HG03575 (cell line): Measurements from ENCODE around the gene MTHFD1.

Experiments
- ATAC-seq: cut with Tn5 transposase; IDR thresholded peaks from one replicate; pipeline ENCODE4 v1.9.1; 2021; ENCODE audit not compliant: unreplicated experiment, insufficient number of reproducible peaks, low FRiP score; ENCODE audit errors: extremely low read depth

The MTHFD1 gene

DNA sequence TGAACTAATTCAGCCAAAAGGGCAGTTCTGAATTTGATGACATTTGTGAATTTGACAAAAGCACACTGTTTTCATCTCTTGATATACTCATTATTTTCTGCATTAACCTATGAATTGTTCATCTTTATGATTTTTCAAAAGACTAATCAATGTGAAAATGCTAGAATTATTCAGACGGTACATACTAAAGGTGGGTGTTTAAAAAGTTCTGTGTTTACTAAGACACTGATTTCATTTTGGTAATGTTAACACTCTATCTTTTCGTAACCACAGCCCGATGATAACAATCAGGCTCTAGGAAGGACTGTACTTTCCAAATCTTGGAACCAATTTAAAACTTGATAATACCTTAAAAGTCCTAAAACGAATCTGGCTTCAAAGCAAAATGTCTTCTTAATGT, 86.5 kb downstream of the MTHFD1 start:
- no peak for ATAC-seq

DNA sequence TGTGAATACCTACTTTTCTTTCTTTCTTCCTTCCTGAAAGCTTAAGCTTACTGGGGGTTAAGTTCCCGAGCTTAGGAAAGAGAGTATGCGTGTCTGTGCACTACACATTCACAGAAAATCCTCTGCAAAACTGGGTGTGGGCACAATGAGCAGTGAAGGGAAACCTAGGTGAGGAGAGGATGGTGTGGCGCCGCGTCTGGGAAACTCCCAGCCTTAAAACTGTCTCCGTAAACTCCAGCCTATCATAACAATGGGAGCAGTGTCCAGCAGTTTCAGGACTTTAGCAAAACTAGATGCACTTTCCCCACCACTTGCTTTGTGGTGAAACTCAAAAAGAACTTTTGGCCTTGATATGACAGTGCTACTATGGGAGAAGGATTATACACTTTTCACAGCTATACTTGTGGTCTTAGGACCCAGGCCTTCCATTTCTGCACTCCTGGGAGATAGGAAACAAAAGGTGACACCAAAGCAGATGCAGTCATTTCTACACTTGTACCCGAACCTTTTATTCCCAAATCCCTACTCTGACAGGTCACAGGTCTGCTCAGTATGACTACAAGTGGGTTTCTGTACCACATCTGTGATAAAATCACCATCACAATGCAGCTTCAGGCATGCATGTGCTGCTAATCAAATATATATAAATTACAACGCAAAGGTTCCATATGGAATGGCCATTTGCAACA, 87.6 kb downstream of the MTHFD1 start:
- ATAC-seq: no peak

DNA sequence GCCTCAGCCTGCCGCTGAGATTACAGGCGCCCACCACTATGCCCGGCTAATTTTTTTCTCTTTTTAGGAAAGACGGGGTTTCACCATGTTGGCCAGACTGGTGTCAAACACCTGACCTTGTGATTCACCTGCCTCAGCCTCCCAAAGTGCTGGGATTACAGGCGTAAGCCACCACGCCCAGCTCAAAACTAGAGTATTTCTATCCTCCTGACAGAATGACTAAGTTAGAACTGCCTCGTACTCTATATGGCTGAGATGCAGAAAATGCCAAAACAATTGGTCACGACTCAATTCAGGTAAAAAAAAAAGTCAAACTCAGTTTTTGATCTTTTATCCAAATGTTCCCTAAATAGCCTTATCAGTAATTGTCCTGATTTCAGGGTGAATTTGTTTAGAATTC, 88.3 kb downstream of the MTHFD1 start:
- no peak for ATAC-seq

DNA sequence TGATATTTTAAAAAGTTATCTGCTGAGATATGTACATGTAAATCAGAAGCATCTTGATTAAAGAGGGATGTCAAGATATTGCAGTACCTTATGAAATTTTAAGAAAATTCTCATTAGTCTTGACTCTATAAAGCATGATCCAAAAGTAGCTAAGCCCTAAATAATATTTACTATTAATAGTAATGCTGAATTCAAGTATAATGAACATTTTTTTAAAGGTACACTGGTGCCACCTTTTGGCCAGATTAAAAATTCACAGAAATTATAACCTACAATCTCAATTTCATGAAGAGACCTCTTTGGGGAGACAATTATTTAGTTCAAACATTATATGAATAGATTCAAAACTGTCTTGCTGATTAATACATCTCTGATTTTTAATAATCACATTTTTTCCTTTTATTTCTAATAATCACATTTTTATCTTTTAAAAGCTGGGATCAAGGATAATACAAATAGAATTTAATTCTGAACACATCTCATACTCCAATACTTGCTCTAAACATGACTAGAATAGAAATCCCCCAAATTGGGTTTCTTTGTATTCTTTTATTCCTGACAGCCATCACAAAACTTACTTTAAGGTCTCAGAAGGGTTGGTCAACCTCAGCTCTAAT, 90.6 kb downstream of the MTHFD1 start:
- ATAC-seq: no peak

DNA sequence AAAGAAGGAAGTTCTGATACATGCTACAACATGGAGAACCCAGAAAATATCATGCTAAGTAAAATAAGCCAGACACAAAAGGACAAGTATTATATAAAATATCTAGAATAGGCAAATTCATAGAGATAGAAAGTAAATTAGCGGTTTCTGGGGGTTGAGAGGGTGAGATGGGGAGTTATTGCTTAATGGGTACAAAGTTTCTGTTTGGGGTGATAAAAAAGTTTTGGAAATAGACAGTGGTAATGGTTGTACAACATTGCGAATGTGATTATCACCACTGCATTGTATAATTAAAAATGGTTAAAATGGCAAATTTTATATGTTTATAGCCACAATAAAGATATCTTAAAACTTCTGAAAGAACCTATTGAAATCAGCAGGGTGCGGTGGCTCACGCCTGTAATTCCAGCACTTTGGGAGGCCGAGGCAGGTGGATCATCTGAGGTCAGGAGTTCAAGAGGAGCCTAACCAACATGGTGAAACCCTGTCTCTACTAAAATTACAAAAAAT, 100.5 kb downstream of the MTHFD1 start:
- ATAC-seq: no peak

DNA sequence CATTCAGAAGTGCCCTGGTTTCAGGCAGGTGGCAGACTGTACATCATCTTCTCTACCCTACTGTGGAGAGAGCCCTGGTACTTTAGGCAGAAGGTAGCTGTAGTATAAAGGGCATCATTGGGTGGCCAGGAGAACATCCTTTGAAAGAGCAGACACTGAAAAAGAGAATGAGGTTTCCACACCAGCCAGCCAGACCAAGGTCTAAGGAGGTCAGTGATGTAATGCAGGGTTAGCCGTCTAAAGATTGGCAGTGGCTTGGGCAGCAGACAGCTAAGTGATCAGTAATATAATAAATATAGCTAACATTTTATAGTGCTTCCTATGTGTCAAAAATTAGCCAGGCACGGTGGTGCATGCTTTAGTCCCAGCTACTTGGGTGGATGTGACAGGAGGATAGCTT, 103.5 kb downstream of the MTHFD1 start:
- ATAC-seq: no peak

DNA sequence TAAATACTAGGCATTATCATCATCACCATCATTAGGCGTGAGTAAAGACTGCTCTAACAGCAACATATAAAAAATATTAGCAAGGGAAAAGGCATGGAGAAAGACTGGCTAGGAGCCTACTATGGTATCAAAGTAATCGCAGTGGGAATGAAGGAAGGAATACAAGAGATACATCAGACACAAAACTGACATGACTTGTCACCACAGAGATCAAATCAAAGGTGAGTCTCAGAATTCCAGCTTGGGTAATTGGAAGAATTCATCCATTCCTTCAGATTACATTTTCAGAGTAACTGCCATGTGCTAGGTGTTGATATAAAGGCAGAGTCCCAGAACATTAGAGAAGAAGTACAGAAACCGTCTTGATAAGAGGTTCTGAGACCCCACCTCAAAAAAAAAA, 105.3 kb downstream of the MTHFD1 start:
- no peak for ATAC-seq

DNA sequence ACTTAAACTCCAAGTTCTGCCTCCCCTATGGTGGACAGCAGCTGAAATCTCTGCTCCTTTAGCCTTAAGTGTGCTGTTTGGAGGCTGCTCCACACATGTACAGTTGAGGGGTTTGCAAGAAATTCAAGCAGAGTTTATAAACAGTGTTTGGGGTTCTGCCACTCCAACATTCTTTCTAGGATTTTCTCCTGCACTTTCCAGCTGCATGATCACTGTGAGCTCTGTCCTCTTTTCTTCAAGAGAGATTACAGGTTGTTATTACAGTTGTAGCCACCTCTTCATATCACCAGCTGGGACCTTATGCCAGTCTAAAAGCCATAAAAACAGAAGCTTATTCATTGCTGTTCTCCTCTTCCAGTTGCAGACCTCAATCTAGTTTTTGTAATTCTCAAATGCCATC, 107.1 kb downstream of the MTHFD1 start:
- ATAC-seq: no peak

DNA sequence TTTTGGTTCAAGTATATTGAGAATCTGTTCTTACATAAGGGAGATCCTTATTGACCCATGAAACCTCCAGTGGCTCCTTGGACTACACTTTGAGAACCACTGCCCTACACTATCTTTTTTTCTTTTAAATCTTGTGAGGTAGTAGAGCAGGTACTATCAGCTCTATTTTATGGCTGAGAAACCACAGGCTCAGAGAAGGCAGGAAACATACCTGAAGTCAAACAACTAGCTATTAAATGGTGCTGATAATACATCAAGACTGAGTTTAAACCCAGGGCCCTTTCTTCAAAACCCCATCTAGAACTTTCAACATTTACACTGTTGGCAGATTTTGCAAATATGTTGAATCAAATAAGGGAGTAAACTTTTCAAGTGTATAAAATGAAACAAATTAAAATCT, 108.6 kb downstream of the MTHFD1 start:
- no peak for ATAC-seq

DNA sequence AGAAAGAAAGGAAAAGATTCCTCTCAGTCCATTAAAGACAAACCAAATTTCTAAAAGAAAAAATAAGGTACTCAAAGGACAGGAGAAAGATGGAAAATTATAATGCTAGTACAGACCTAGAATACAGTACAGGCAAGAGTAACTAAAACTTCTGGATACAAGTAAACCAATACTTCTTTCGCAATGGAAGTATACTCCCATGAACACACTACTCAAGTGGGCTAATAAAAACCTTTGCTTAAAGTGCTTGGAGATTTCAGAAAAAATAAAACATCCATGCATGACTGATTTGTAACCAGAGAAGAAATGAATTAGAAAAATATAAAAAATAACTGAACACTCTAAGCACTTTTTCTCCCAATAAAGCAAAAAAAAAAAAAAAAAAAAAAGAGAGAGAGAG, 111.9 kb downstream of the MTHFD1 start:
- ATAC-seq: no peak

DNA sequence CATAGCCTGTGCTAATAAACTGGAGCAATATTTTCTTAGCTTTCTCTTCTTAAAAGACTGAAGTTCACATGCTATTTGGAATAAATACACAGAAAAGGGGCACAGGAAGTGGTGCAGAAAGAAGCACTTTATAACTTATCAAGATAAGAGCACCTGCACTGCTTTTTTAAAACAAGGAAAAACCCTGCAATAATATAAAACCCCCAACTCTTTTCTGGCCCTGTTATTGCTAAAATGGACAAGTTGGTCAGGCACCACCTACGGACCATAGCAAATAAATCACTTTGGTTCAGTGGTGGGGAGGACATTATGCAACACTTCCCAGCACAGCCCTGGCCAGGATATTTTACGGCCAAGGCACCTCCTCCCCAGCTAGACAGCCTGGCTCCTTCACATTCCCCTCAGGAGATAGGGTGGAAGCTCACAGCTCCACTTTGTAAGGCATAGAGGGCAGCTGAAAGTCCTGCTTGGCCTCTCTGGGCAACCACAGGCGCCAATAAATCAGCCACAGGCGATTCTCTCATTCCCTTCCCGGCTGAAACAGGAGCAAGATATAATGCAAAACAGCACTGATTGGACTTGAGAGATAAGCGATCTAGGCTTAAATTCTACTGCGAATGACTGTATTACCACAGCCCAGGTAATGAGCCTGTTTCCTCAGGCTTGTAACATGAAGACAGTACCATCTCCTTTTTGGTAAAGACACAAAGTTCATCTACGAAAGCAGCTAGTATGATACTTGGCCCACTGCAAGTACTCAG, 113.4 kb downstream of the MTHFD1 start:
- ATAC-seq: no peak

DNA sequence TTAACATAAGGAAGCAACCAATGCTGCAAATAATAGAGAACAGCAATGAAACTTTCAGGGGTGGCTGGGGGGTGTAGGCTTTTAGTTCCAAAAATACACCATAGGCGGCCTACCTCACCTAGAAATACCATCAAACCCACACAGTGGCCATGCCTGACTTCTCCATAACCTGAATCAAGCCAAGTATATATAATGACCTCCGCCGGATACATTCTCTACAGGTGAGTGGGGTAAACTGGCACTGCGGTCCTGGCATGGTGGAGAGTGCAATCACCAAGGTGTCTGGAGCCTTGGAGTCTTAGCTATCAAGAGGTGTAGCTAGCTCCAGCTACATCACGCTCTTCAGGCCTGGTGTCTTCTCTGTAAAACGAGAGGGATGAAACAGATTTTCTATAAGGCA, 114.3 kb downstream of the MTHFD1 start:
- no peak for ATAC-seq

DNA sequence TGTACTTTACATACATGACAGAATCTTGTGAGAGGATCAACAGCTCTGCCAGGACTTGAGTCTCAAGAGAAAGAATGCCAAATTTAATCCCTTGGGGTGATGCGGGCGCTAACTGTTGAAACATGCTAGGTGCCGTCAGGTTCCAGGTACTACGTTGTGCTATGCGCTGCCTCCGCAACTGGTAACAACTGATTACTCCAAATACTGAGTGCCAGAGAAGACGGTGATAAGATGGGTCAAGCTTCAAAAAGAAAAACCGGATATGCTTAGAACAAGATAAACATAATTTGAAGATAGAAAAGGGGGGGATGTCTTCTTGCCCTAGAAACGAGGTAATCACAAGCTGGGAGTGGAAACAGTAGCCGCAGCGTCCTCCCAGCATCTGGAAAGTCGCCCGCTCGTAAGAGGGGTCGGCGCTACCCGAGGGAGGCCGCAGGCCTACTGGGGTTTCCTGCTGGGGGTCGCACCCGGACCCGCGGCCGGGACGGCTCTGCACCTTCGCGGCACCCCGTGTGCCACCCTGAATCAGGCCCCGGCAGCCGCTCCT, 114.8 kb downstream of the MTHFD1 start:
- ATAC-seq: no peak

DNA sequence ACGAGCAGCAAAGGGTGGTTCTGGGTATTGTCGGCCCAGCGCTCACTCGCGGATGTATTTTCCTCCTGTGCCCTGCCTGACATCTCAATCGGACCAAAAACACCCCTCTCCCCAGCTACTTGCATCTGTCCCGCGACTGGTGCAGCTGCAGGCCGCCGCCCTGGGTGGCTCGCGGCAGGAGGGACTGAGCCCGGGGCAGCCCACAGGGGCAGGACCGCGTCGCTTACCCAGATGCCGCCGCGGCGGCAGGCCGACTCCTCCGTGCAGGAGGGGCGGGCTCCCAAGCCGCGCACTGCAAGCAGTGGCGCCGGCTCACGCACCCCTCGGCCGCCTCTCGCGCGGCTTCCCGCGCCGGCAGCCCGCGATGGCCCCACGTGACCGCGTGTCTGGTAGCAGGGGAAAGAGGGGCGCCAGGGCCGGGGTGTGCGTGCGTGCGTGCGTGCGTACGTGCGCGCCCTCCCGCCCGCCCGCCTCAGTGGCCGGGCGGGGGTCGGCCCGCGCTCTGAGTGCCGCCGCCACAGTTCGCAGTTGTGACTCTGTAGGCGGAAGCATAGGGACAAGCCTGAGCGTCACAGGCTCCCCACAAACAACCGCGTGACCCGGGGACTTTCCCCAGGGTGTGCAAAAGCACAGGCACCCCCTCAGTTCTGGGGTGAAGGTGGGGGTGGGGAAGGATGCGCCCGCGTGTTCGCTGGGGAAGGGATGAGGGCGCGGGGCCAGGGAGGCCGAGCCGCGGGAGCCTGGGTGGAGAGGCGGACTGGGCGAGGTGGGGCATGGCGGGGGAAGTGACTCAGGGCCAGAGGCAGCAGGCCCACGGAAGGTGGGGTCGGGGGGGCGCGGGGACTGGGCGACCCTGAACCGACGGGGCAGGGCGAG, 115.5 kb downstream of the MTHFD1 start, which contains the start of gene ZBTB25:
Gene ZBTB25, minus strand, starts transcription at position 405 of the 876 bp plus-strand sequence. CDS start 13,305 bp downstream, outside the sequence.
- ATAC-seq: peak; percentile 33

DNA sequence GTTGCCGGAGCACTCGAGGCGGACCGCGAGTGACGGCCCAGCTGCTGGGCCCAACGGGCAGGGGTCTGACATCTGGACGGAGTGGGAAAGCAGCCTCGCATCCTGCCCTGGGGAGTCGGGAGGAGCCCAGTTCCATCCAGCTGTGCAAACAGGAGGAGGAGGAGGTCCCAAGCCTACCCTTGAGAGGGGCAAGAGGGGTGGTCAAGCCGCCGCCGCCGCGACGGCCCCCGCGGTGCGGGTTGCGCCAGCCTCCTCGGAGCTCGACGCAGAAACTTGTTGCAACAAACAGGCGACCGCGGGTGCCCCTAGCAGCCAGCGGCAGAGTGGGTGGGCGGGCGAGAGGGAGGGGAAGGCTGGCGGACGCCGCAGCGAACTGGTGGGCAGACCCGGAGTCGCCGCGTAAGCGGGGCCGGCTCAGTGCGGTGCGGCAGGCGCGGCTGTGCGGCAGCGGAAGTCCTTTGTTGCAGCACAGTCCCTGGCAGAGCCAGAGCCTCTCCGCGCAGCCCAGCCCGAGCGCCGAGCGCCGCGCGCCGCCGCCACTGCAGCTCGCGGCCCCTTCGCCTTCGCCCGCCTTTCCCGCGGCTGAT, 116.2 kb downstream of the MTHFD1 start, which contains the start of gene ZBTB1:
Gene ZBTB1, plus strand, starts transcription at position 461 of the 587 bp plus-strand sequence. CDS start 16,735 bp downstream, outside the sequence.
- ATAC-seq: no peak

DNA sequence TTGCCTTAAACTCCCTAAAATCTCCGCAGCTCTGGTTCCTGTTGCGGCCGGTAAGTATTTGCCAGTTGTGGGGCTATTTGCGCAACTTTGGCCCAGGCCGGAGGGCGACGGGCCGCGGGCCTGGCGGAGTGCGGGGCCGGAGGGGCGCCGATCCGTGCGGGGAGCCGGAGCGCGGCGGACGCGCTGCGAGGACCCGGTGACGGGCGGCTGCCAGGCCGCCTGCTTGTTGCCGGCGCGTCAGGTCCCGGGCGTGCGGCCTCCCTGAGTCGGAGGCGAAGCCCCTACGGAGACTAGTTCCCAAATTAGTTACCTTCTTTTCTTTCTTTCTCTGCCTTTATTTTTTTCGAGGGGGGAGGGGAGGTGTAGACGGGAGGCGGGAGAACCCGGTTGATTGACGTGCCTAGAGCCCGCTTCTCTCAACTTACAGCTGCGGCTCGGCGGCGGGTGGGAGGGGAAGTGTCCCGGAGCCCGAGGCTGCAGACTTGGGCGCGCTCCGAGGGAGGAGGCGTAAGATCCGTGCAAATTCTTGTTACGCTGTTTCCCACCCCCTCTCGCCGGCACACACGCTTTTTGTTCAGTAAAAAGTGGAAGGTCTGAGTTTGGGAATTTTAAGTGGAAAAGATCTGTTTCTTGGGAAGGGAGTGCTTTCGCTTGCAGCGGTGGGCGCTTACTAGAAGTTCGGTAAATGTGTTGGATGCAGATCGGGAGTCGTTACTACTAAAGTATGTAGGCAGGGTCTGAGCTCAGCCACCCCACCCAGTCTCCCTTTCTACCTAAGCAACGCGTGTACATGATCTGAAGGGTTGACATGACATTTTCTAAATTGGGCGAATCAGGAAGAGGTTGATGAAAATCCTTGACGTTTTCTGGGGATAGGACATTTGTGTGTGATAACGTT, 117.0 kb downstream of the MTHFD1 start:
- no peak for ATAC-seq

DNA sequence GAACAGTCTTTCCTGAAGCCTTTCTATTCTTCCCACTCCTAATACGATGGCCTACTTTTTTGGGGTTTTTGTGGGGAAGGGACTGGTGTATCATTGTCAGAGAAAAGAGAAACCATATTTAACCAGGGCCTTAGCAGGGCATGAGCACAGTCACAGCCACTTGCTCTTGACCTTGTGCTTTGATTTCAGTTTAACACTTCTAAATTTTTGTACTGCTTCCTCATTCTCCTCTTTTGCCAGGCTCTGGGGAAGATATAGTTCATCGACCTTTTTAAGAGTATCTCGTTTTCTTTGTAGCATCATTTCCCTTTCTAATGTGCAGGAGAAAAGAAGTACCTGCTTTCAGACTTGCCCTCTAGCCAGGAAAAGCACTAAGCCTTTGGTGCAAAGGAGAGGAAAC, 118.6 kb downstream of the MTHFD1 start:
- no peak for ATAC-seq
